HEK293 (cell line): Measurements from ENCODE around the gene ERCC2.

Experiments used
- CTCF ChIA-PET: fragments of 350-600 bp; formaldehyde crosslinking; extraction: SDS; loops from one replicate; lab custom pipeline; 2021; ENCODE audit warnings: antibody characterized with exemption; lab: Yijun Ruan, JAX
- POLR2A ChIA-PET: fragments of 300-600 bp; formaldehyde crosslinking; extraction: SDS; loops from one replicate; lab custom pipeline; 2020; ENCODE audit warnings: antibody characterized with exemption, inconsistent platforms; lab: Yijun Ruan, JAX
- H3K27ac ChIP-seq: fragments of 200-500 bp; sonication (Bioruptor generic); 2 replicates; pipeline ENCODE4 v1.5.1; 2014; ENCODE audit warnings: low read depth, low read length, control low read depth, inconsistent platforms; ENCODE audit errors: extremely low read depth
- H3K36me3 ChIP-seq, 2 experiments: fragments of 200-500 bp in 1 of 2; sonication (Bioruptor generic) in 1 of 2; 1 replicate in 1 of 2; 2 replicates in 1 of 2; pipeline ENCODE4 v1.5.1; 2014 to 2017; ENCODE audit warnings: inconsistent platforms in 2 of 2, low read length in 2 of 2; ENCODE audit not compliant: control insufficient read depth in 2 of 2, insufficient read depth in 1 of 2
- H3K4me1 ChIP-seq: fragments of 200-500 bp; sonication (Bioruptor generic); 2 replicates; pipeline ENCODE4 v1.5.1; 2014; ENCODE audit warnings: mild to moderate bottlenecking, low read length, inconsistent platforms; ENCODE audit not compliant: control insufficient read depth, insufficient read depth
- H3K4me3 ChIP-seq: 2 replicates; pipeline ENCODE4 v1.5.1; 2011; ENCODE audit warnings: low read depth, mild to moderate bottlenecking, control low read depth, low read length, moderate library complexity
- H3K9me3 ChIP-seq: fragments of 200-500 bp; sonication (Bioruptor generic); 2 replicates; pipeline ENCODE4 v1.5.1; 2014; ENCODE audit warnings: low read depth, low read length, inconsistent platforms; ENCODE audit not compliant: control insufficient read depth, insufficient read depth
- EGR2 ChIP-seq: fragments of 450-650 bp; formaldehyde crosslinking; IDR thresholded peaks from 2 replicates; pipeline ENCODE4 v1.5.1; 2016; ENCODE audit warnings: low read depth, missing biosample characterization, missing genetic modification characterization
- ELK4 ChIP-seq: IDR thresholded peaks from 2 replicates; pipeline ENCODE4 v1.6.1; 2011; ENCODE audit warnings: mild to moderate bottlenecking, low read depth, low read length, borderline replicate concordance
- GFI1B ChIP-seq: fragments of 450-650 bp; formaldehyde crosslinking; IDR thresholded peaks from 2 replicates; pipeline ENCODE4 v1.5.1; 2016; ENCODE audit warnings: missing biosample characterization, missing genetic modification characterization
- GLIS1 ChIP-seq: fragments of 450-650 bp; formaldehyde crosslinking; IDR thresholded peaks from 2 replicates; pipeline ENCODE4 v1.5.1; 2016; ENCODE audit warnings: missing biosample characterization, missing genetic modification characterization
- KLF10 ChIP-seq: fragments of 450-650 bp; IDR thresholded peaks from 2 replicates; pipeline ENCODE4 v1.5.1; 2018; ENCODE audit warnings: missing biosample characterization, mild to moderate bottlenecking, missing genetic modification characterization
- KLF7 ChIP-seq: fragments of 450-650 bp; formaldehyde crosslinking; IDR thresholded peaks from 2 replicates; pipeline ENCODE4 v1.5.1; 2016; ENCODE audit warnings: missing biosample characterization, missing genetic modification characterization, borderline replicate concordance
- KLF9 ChIP-seq: fragments of 450-650 bp; formaldehyde crosslinking; IDR thresholded peaks from 2 replicates; pipeline ENCODE4 v1.5.1; 2016; ENCODE audit warnings: missing biosample characterization, missing genetic modification characterization, low read depth
- ZBTB6 ChIP-seq: fragments of 450-650 bp; formaldehyde crosslinking; IDR thresholded peaks from 2 replicates; pipeline ENCODE4 v1.5.1; 2017; ENCODE audit warnings: missing biosample characterization, missing genetic modification characterization
- ZNF148 ChIP-seq: fragments of 450-650 bp; formaldehyde crosslinking; IDR thresholded peaks from 2 replicates; pipeline ENCODE4 v1.5.0; 2017; ENCODE audit warnings: missing biosample characterization, missing genetic modification characterization, borderline replicate concordance
- ZNF184 ChIP-seq: fragments of 450-650 bp; IDR thresholded peaks from 2 replicates; pipeline ENCODE4 v1.5.1; 2018; ENCODE audit warnings: missing biosample characterization, mild to moderate bottlenecking, missing genetic modification characterization
- ZNF274 ChIP-seq, 2 experiments: fragments of 200-500 bp in 1 of 2; fragments of 450-650 bp in 1 of 2; sonication (Bioruptor generic) in 1 of 2; formaldehyde crosslinking in 1 of 2; IDR thresholded peaks; 2 replicates each; pipeline versions ENCODE4 v1.5.1 to v1.6.1; 2014 to 2016; ENCODE audit warnings: borderline replicate concordance in 1 of 2, inconsistent platforms in 1 of 2, low read length in 1 of 2, missing biosample characterization in 1 of 2, missing genetic modification characterization in 1 of 2
- ZNF354C ChIP-seq: fragments of 450-650 bp; formaldehyde crosslinking; IDR thresholded peaks from 2 replicates; pipeline ENCODE4 v1.5.1; 2016; ENCODE audit warnings: missing biosample characterization, missing genetic modification characterization, low read depth, borderline replicate concordance
- ZNF394 ChIP-seq: fragments of 450-650 bp; formaldehyde crosslinking; IDR thresholded peaks from 2 replicates; pipeline ENCODE4 v1.5.1; 2016; ENCODE audit warnings: missing biosample characterization, missing genetic modification characterization, mild to moderate bottlenecking, moderate library complexity, borderline replicate concordance
- ZNF473 ChIP-seq: fragments of 450-650 bp; formaldehyde crosslinking; IDR thresholded peaks from 2 replicates; pipeline ENCODE4 v1.5.1; 2017; ENCODE audit warnings: missing biosample characterization, missing genetic modification characterization
- ZNF544 ChIP-seq: fragments of 450-650 bp; formaldehyde crosslinking; IDR thresholded peaks from 2 replicates; pipeline ENCODE4 v1.5.0; 2017; ENCODE audit warnings: missing biosample characterization, missing genetic modification characterization
- ZNF555 ChIP-seq: fragments of 450-650 bp; formaldehyde crosslinking; conservative IDR thresholded peaks from 2 replicates; pipeline ENCODE4 v1.5.1; 2017; ENCODE audit warnings: missing biosample characterization, mild to moderate bottlenecking, missing genetic modification characterization, inconsistent platforms
- ZNF623 ChIP-seq: fragments of 450-650 bp; formaldehyde crosslinking; IDR thresholded peaks from 2 replicates; pipeline ENCODE4 v1.5.1; 2016; ENCODE audit warnings: missing biosample characterization, missing genetic modification characterization
- ZNF670 ChIP-seq: fragments of 450-650 bp; formaldehyde crosslinking; IDR thresholded peaks from 2 replicates; pipeline ENCODE4 v1.5.1; 2016; ENCODE audit warnings: missing biosample characterization, missing genetic modification characterization, low read depth

Gene ERCC2

GRCh38 chr19:45409557-45409920 is 39.2 kb upstream of the ERCC2 start:
- no peak overlapping the region for H3K4me3 ChIP-seq
- H3K4me1 ChIP-seq = 0 out of 2 replicates have a peak, but pooled peaks cover 4% of the 10 kb centered on the region
- ChIA-PET POLR2A (no interaction called here), CTCF (no interaction called here)
- no peak overlapping the region for H3K27ac ChIP-seq
- no peaks in the 10 kb centered on the region for H3K9me3 ChIP-seq
- H3K36me3 ChIP-seq = peaks cover 20 to 33% of the 10 kb centered on the region in 2 experiments
- no peak for TF ChIP-seq GLIS1 (tag by site-specific recombination)
- no peak for TF ChIP-seq ZNF623 (tag by site-specific recombination)
- TF ChIP-seq ZNF148 = no peak
- no peak for TF ChIP-seq GFI1B (tag by site-specific recombination)
- no peak for TF ChIP-seq EGR2 (tag by site-specific recombination)
- TF ChIP-seq ZNF394 (tag by site-specific recombination) = no peak
- no peak for TF ChIP-seq ZNF555
- TF ChIP-seq ZNF354C = no peak
- TF ChIP-seq KLF9 (tag by site-specific recombination) = no peak
- TF ChIP-seq ELK4 = no peak
- TF ChIP-seq ZNF670 = no peak
- TF ChIP-seq ZNF274 (IDR thresholded peaks at IDR 0.05; ENCODE audit: low read length) = no peak
- no peak for TF ChIP-seq ZNF274 (tag by site-specific recombination; IDR thresholded peaks at IDR 0.05; ENCODE audit: borderline replicate concordance)
- TF ChIP-seq KLF7 (tag by site-specific recombination) = no peak
- TF ChIP-seq KLF10 (tag by site-specific recombination) = no peak
- TF ChIP-seq ZNF473 = no peak

GRCh38 chr19:45408830-45409556 is 38.6 kb upstream of the ERCC2 start:
- no peak overlapping the region for H3K4me3 ChIP-seq
- ChIA-PET POLR2A (interaction anchor here (0.6 kb wide), 1 partner anchor 33 kb away, joined by 4 read pairs; no protein-coding TSS in a partner anchor), CTCF (no interaction called here)
- H3K9me3 ChIP-seq = no peaks in the 10 kb centered on the region
- peak overlapping the region; percentile 18; the same call in 1 of the 2 replicates for H3K27ac ChIP-seq
- TF ChIP-seq ZNF544 (no peak), ZBTB6 (tag by site-specific recombination) (peak; percentile 98), ZNF184 (tag by site-specific recombination) (no peak)
- 0 out of 2 replicates have a peak, but pooled peaks cover 4% of the 10 kb centered on the region for H3K4me1 ChIP-seq
- H3K36me3 ChIP-seq = peaks cover 16 to 28% of the 10 kb centered on the region in 2 experiments
